Right hindlimb (tissue), 1 donor: ENCODE measurements around the gene SKI.

ENCODE experiments used
- DNase-seq: peaks from one replicate; pipeline ENCODE4 v3.0.0-alpha.2; 2018

SKI gene

DNA sequence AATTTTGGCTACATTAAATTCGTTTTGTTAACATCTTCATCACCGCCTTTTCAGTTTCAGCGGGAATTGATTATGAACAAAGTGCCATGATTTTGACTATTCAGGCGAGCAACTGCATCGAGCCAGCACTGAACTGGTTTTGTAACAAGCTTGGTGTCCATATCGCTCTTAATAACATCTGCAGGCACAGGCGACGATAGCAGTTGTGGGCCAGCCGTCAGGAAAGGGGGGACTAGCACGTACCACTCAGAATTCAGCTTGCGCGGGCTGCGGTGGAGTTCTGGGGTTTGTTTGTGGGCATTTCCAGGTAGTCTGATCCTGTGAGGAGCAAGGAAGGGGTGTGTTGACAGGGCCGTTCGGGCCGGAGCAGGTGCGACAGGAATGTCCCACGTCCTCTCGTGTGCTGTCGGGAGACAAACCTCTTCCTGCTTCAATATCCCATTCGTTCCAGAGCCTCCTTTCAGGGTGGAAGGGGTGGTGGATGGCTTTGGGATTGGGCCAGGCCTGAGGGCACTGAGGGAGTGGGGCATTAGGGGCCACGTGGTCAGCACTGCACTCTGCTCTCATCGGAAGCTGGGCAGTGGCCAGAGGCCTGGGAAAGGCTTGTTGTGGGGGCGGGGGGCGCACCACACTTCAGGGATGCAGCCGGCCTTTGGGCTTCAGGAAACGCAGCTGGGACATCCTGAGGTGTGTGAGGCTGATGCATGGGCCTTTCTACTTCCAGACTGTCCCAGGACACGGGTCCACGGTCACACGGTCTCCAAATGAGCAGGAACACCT, 39.1 kb downstream of the SKI start:
- peak; percentile 19 for DNase-seq

DNA sequence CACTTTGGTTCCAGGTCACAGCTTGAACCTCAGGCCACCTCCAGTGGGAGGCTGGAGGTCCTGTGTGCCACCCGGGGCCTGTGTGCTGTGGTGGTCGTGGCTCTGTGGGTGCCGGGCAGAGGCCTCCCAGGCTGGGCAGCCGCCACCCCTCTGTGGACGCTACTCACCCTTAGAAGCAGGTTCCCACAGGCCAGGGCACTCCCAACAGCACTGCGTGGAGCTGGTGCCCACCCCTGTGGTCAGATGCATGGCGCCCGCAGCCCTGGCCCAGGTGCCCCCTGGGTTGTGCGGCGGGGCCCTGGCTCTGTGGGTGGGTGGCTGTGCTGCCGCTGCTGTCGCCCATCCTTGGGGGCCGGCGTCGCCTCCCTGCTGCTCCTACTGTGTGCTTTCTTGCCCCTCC, 39.7 kb downstream of the SKI start:
- no peak for DNase-seq

DNA sequence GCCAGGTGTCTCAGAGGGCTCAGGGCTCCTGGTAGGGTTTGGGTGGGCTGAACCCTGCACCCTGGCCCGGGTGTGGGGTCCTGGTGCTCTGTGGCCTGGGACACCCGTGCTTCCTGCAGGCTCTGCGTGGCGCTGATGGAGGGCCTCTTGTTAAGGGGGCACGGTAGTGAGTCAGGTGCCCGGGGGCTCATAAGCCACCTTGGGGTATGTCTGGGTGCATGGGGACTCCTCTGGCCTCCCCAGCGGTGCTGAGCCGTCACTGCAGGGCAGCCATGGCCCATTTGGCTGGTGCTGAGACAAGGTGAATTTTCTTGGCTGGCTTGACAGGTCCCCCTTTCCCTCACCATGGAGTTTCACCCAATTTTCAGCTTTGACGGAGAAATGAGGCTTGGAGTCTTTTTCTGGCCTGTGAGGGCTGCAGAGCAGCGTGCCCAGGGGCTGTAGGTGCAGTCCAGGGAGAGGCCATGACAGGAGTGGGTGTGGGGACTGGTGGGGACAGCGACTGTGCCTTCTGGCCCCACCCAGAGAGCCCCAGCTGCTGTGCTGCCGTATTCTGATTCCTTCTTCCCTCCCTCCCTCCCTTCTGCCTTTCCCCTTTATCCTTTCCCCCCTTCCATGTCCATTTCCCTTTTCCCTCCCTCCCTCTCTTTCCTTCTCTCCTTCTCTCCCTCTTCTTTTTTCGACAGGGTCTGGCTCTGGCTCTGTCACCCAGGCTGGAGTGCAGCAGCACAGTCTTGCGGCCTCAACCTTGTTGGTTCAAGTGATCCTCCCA, 40.4 kb downstream of the SKI start:
- DNase-seq: peak; percentile 21

- peak; percentile 28 for DNase-seq
Observed at GRCh38 chr1:2269193-2269921, 41.2 kb downstream of the SKI start.

- DNase-seq: no peak
Observed at GRCh38 chr1:2269922-2270259, 41.8 kb downstream of the SKI start.

DNA sequence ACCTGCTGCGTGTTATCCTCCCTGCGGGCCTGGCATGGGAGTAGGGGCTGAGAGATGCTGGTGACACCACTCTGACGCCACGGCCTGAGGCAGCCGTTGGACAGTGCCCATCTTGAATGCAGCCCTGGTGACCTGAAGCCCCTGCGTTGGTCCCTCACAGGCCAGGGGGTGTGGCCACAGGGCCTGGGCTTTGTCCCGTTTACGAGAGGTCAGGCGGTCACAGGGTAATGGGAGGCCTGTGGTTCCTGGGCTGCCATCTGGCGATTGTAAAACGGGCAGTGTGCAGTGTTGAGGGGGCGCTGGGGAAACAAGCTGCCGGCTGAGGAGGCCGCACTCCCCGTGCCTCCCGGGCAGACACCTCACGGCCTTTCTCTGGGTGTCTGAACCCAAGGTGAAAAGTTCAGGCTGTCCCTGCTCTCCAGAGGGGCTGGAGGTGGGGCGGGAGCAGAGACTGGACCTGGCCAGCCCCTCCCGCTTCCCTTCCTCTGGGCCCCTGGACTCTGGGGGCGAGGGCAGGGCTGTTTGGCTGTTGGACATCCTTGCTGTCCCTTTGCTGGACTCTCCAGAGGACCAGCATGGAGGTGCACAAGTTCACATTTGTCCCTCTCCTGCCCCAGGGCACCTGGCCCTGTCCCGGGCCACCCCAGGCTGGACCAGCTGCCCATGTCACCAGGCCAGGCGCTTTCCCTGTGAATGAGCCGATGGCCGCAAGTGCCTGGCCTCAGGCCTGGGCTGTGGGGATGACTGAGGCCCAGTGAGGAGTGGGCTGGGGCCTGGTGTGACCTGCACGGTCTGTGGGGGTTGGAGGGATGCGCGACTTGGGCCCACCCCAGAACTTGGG, 42.4 kb downstream of the SKI start:
- no peak for DNase-seq

GRCh38 chr1:2271211-2271721, 43.1 kb downstream of the SKI start:
- DNase-seq: no peak

DNA sequence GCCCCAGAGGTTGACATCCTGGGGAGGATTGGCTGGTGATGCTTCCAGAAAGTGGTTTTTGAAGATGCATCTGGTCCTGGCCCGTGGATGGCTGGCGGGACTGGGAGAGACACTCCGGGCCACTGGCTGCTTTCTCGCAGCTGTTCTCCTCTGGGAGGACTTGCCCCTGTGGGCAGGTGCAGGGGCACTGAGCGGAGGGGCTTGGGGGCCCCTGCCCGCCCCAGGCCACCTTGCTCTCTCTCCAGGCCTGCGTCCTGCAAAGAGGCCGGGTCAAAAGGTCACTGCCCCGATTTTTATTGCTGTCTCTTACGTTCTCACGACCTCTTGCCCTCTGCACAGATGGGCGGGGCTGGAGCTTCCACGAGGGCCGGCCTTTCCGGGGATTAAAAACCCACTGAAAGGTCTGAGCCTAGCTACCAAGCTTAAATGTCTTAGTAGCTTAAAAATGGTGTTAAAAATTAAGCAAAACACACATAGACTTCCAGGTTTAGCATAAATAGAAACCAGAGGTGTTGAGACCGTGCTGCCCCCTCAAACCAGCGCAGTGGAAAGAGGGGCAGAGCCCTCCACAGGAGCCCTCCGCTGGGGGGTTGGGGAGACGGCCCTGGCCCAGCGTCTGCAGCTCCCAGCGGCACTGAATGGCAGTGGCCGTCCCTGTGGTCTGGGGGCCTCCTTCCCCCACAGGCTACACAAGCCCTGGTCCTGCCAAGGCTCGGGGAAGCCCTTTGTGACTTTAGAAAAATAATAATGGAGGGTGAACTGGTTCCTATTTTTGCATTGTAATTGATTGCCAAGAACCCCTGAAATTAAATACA, 43.9 kb downstream of the SKI start:
- no peak for DNase-seq

DNA sequence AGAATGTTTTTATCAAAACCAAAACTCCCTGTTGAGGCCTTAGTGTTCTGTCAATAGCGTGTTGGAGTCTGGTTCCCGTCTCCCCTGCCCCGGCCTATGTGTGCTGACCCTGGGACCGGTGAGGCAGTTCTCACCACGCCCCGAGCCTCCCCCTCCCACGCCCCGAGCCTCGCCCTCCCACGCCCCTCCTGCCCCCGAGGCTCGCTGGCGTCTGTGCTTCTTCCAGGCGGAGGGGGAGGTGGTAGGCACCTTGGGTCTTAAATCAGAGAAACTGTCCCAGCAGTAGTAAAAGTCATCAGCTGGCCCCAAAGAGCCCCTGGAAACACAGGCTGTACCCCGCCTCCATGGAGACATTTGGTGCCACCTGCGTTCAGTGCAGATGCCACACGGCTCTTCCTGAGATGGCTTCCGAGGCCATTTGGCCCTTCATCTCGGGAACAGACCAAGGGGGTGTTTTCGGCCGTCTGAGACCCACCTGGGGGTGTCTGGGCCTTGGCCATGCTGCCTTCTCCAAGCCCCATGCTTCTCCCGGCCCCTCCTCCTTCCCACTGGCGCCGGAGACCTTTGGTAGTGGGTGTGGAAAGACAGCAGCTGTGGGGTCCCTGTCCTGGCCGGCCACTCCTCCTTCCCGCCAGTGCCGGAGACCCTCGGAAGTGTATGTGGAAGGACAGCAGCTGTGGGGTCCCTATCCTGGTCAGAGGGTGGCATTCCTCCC, 44.7 kb downstream of the SKI start:
- no peak for DNase-seq

DNA sequence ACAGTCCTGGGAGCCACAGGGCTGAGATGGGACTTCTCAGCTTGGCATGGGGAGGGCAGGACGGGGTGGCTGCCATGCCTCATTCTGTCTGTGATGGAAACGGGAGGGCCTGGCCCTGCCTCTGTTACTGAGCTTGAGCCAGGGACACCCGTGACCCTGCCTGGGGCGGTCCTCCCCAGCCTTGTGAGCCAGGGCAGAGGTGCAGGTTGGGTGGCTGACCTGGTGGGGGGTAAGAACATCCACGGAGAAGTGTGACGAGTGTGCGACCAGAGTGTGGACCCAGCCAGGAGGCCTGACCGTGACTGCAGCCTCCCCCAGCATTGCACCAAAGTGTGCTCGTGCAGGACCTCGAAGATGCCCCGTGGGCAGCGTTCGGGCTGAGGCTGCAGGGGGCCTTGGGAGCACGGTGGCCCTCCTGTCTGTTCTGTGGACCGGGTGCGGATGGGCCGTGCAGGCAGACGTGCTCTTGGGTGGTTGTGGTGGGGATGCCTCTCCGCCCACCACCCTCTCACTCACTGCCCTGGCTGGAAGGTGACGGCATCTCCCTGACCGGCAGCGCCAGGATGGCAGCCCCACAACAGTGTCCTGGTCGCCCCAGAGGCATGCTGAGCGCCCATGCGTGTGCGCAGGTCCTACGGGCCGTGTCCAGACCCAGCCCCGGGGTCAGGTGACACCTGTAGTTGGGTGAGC, 45.4 kb downstream of the SKI start:
- DNase-seq: no peak

DNA sequence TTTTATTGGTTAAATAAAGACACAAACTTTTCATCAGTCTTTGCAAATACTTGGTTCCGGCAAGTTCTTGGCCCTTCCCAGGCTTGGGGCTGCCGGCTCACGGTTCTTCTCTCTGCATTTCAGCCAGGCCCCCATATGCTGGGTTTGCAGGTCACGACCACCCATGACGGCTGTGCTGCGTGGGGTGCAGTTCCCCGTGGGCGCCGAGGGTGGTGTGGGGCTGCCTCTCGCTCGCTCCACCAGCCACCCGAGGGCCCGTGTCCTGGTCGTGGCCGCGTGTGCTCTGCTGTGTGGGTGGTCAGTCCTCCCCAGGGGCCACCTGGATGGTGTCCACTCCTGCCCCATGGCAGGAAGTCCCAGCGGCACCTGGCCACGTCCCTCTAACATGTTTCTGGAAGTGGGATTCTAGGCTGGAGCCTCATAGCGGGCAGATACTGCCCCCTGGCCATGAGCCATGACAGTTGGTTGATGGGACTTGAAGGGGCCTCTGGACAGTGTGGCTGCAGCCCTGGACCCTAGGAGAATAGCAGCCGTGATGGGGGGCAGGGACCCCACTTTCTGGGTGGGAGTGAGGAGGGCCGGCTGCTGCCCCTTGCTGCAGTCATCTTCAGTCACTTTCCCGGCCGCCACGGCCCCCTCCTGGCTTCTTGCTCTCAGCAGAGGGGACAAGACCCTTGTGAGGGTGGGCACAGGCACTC, 46.3 kb downstream of the SKI start:
- no peak for DNase-seq

DNA sequence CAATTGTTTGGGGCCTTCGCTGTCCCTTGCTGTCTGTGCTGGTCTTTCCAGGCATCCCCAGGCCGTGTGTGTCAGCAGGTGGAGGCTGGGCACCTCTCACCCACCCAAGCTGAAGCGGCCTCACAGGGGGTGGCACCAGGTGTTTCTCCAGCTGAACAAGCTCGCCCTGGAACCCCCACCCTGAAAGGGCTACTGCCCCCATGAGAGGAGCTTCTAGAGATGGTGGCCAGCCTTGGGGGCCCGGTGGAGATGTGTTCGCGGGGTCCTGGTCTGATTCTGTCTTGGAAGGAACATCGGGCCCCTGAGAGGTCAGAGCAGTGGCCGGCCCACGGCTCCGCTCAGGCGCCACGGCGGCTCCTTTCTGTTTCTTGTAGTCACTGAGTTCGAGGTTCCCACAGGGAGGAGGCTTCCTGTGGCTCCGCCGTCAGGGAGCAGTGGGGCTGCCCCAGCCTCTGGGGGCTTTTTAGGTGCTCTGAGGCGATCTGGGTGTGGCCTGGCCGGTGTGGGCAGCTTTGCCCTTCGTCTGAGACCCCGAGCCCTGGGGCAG, 46.9 kb downstream of the SKI start:
- DNase-seq: no peak

DNA sequence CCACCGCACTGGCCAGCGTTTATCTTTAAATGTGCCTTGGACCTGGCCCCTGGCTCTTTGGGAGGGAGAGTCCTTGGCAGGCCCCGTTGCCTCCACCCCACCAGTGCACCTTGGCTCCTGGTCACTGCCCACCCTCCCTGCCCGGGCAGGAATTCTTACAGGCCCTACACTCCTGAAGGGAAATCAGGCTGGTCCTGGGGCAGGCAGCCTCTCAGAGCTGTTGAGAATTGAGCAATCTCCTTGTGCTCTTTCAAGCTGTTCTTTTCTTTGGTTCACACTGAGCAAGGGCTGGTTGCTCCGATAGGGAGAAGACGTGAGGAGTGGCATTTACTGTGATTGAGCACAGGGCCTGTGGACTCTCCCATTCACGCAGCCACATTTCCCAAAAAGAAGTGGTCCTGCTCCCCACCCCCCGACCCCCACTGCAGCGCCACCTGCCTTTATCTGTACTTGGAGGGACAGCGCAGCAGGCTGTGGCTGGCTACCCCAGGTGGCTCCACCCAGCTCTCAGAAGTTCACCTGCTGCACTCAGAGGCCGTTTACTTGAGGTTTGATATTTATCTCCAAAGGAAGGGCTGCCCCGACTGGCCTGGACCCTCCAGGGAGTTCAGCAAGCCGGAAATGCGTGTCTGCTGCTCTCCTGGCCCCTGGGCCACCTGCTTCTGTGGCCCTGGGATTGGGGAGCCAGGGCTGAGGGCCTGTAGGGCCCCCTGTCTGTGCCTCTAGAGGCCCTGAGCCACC, 47.8 kb downstream of the SKI start:
- DNase-seq: no peak

DNA sequence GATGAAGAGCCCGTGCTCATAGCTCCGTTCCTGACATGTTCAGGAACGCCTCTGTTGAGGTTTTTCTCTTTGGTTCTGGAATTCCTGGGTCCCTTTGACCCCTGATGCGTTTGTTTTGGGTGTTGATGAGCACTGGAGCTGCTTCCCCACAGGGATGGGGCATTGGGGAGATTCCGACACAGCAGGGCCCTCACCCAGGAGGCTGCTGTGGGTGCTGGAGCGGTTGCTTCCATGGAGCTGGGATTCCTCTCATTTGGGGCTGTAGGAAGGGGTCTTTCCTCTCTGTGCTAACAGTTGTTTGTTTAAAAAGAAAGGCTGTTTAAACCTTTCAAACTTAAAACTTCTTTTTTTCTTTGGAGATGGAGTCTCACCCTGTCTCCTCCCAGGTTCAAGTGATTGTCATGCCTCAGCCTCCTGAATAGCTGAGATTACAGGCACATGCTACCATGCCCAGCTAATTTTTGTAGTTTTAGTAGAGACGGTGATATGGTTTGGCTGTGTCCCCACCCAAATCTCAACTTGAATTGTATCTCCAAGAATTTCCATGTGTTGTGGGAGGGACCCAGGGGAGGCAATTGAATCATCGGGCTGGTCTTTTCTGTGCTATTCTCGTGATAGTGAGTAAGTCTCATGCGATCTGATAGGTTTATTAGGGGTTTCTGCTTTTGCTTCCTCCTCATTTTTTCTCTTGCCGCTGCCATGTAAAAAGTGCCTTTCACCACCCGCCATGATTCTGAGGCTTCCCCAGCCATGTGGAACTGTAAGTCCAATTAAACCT, 48.9 kb downstream of the SKI start:
- no peak for DNase-seq

- no peak for DNase-seq
Observed at GRCh38 chr1:2277741-2278488, 49.8 kb downstream of the SKI start.

DNA sequence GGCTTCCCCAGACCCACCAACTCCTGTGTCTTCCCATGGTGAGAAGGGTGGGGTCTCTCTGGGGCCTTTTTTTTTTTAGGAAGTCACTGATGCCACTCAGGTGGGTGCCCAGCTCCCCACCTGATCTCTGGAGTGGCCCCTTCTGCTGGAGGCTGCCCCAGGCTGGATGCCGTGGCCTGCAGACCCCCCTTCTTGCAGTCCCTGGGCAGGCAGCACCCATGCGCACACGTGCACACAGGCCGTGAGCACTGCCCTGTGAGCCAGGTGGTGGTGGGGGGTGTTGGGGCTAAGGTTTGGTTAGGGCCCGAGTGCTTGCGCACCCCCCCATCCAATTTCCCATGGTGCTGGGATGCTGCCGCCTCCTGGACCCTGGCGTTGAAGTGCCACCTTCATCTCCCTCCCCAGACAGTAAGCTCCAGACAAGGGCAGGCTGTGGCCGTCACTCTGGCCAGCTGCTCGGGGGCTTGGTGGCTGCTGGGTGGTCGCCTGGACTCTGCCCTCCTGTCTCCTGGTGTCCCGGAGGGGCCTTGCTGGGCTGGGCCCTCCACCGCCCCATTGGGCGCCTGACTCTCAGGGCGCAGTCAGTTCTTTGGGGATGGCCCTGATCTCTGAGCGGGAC, 50.6 kb downstream of the SKI start:
- no peak for DNase-seq

DNA sequence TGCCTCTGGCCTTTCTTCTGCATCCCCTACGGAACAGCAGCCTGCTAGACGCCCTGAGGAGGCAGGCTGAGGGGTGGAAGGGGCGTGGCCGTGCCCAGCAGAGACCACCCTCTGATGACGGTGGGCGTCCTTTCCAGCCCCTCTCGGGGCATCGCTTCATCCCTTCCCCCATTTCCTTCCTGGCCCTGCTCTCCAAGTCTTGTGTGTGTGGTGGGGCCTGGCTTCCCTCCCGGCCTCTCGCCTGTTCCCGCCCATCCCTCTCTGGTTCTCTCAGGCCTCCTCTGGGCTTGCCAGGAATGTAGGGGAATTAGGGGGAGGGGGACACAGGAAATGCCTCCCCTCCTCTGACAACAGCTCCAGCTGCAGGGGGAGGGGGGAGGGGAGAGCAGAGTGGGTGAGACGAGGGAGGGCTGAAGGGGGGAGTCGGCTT, 51.1 kb downstream of the SKI start:
- DNase-seq: peak; percentile 98
